OCI-LY3 (cell line): Measurements from ENCODE around the gene DTX3.
A peak's percentile ranks its signal among the peaks of the same experiment; 100 is the strongest.

Source experiments
- H2AFZ ChIP-seq: fragments of 200-600, 300-600 bp; shearing (Covaris generic); 2 replicates; pipeline ENCODE4 v1.6.0; 2014; ENCODE audit warnings: antibody characterized with exemption, low read depth, low read length
- H3K27ac ChIP-seq: fragments of 200-600, 300-600 bp; sonication (generic); 2 replicates; pipeline ENCODE4 v1.5.1; 2014; ENCODE audit warnings: mild to moderate bottlenecking, low read length, moderate library complexity, mixed read lengths
- H3K27me3 ChIP-seq: fragments of 200-600, 300-600 bp; sonication (generic); 2 replicates; pipeline ENCODE4 v1.6.1; 2014; ENCODE audit warnings: low read depth, low read length, mixed read lengths
- H3K36me3 ChIP-seq: fragments of 200-600, 300-600 bp; sonication (generic); replicated peaks from 2 replicates; pipeline ENCODE3; 2014; ENCODE audit warnings: low read depth, low read length, mixed read lengths
- H3K4me1 ChIP-seq: fragments of 300-600, 200-600 bp; sonication (generic); 2 replicates; pipeline ENCODE4 v1.6.1; 2014; ENCODE audit warnings: low read length, mixed read lengths
- H3K4me2 ChIP-seq: fragments of 200-600, 300-600 bp; sonication (generic); 2 replicates; pipeline ENCODE4 v1.6.1; 2014; ENCODE audit warnings: low read length, mixed read lengths
- H3K4me3 ChIP-seq: fragments of 300-600, 200-600 bp; sonication (generic); 2 replicates; pipeline ENCODE4 v1.5.1; 2014; ENCODE audit warnings: antibody characterized with exemption, mild to moderate bottlenecking, low read length, moderate library complexity
- H3K79me2 ChIP-seq: fragments of 300-600, 200-600 bp; shearing (Covaris generic); 2 replicates; pipeline ENCODE4 v1.6.1; 2014; ENCODE audit warnings: mild to moderate bottlenecking, low read length, mixed read lengths
- H3K9ac ChIP-seq: fragments of 300-600, 200-600 bp; shearing (Covaris generic); 2 replicates; pipeline ENCODE4 v1.6.0; 2014; ENCODE audit warnings: mild to moderate bottlenecking, low read length, moderate library complexity
- H3K9me3 ChIP-seq: fragments of 200-600, 300-600 bp; shearing (Covaris generic); 2 replicates; pipeline ENCODE4 v1.6.1; 2014; ENCODE audit warnings: low read length, mixed read lengths; ENCODE audit not compliant: insufficient read depth
- H4K20me1 ChIP-seq: fragments of 200-600, 300-600 bp; sonication (generic); 2 replicates; pipeline ENCODE4 v1.6.1; 2016; ENCODE audit warnings: low read length, mixed read lengths; ENCODE audit not compliant: insufficient read depth
- CTCF ChIP-seq: fragments of 200-600, 300-600 bp; sonication (generic); IDR thresholded peaks from 2 replicates; pipeline ENCODE4 v1.5.1; 2014; ENCODE audit warnings: antibody characterized with exemption, low read length, low read depth
- EZH2phosphoT487 ChIP-seq: fragments of 200-600 bp; shearing (Covaris generic); IDR thresholded peaks from 2 replicates; pipeline ENCODE4 v1.6.1; 2018; ENCODE audit warnings: antibody characterized with exemption, mixed run types, low read depth

DTX3 gene

GRCh38 chr12:57581802-57582201, 22.8 kb upstream of the DTX3 start:
- no peak overlapping the region for H3K9ac ChIP-seq
- H3K27me3 ChIP-seq: peaks cover 13% of the 10 kb centered on the region
- no peak overlapping the region for H2AFZ ChIP-seq
- H3K79me2 ChIP-seq: no peaks in the 10 kb centered on the region
- no peak overlapping the region for H3K4me3 ChIP-seq
- no peak for TF ChIP-seq EZH2phosphoT487
- TF ChIP-seq CTCF: no peak
- no peak overlapping the region for H3K4me2 ChIP-seq
- no peaks in the 10 kb centered on the region for H4K20me1 ChIP-seq
- H3K4me1 ChIP-seq: peaks cover 4% of the 10 kb centered on the region; the same call in 1 of the 2 replicates
- H3K36me3 ChIP-seq: no peaks in the 10 kb centered on the region
- H3K9me3 ChIP-seq: no peaks in the 10 kb centered on the region
- H3K27ac ChIP-seq: no peak overlapping the region

- H4K20me1 ChIP-seq: no peaks in the 10 kb centered on the region
- no peaks in the 10 kb centered on the region for H3K79me2 ChIP-seq
- no peak overlapping the region for H3K27ac ChIP-seq
- no peak overlapping the region for H3K4me3 ChIP-seq
- peaks cover 18% of the 10 kb centered on the region for H3K27me3 ChIP-seq
- H3K36me3 ChIP-seq: no peaks in the 10 kb centered on the region
- TF ChIP-seq CTCF (no peak), EZH2phosphoT487 (no peak)
- H3K9ac ChIP-seq: no peak overlapping the region
- H3K4me1 ChIP-seq: peaks cover 4% of the 10 kb centered on the region; the same call in 1 of the 2 replicates
- no peak overlapping the region for H3K4me2 ChIP-seq
- H3K9me3 ChIP-seq: no peaks in the 10 kb centered on the region
- no peak overlapping the region for H2AFZ ChIP-seq
Observed at GRCh38 chr12:57582440-57582839, 22.2 kb upstream of the DTX3 start.

GRCh38 chr12:57583008-57583831, 21.4 kb upstream of the DTX3 start:
- no peak overlapping the region for H3K9ac ChIP-seq
- H4K20me1 ChIP-seq: no peaks in the 10 kb centered on the region
- no peaks in the 10 kb centered on the region for H3K36me3 ChIP-seq
- peak overlapping the region; percentile 35 for H3K4me3 ChIP-seq
- no peak overlapping the region for H3K27ac ChIP-seq
- peaks cover 25% of the 10 kb centered on the region for H3K27me3 ChIP-seq
- no peaks in the 10 kb centered on the region for H3K79me2 ChIP-seq
- peak overlapping the region; percentile 64 for H3K4me2 ChIP-seq
- no peaks in the 10 kb centered on the region for H3K9me3 ChIP-seq
- peaks cover 4% of the 10 kb centered on the region; the same call in 1 of the 2 replicates for H3K4me1 ChIP-seq
- peak overlapping the region; percentile 56 for H2AFZ ChIP-seq
- TF ChIP-seq EZH2phosphoT487 (no peak), CTCF (peak; percentile 96)

- Histone ChIP-seq H3K9ac (no peak overlapping the region), H3K4me3 (no peak overlapping the region)
Observed at GRCh38 chr12:57584050-57584449, 20.6 kb upstream of the DTX3 start.

More at GRCh38 chr12:57584050-57584449, 20.6 kb upstream of the DTX3 start:
- no peaks in the 10 kb centered on the region for H3K36me3 ChIP-seq
- H4K20me1 ChIP-seq: no peaks in the 10 kb centered on the region
- H3K79me2 ChIP-seq: no peaks in the 10 kb centered on the region
- H3K4me2 ChIP-seq: no peak overlapping the region
- TF ChIP-seq EZH2phosphoT487 (no peak), CTCF (no peak)
- H3K27ac ChIP-seq: no peak overlapping the region
- peaks cover 5% of the 10 kb centered on the region; the same call in 1 of the 2 replicates for H3K4me1 ChIP-seq
- H2AFZ ChIP-seq: 0 out of 2 replicates have a peak overlapping the region, but pooled peaks have one; percentile 48
- H3K9me3 ChIP-seq: no peaks in the 10 kb centered on the region
- H3K27me3 ChIP-seq: peaks cover 27% of the 10 kb centered on the region
